HepG2 (cell line): Measurements from ENCODE around the gene TUT1. TPM values are rescaled to one million over a fixed set of nuclear protein-coding genes. Genes with fewer than 3 reads are reported as not detected.

Experiments
- ARHGAP35 ChIP-seq: sonication (generic); formaldehyde crosslinking; IDR thresholded peaks from 2 replicates; pipeline ENCODE4 v1.9.0; 2022; ENCODE audit warnings: mild to moderate bottlenecking, inconsistent platforms, moderate library complexity, missing genetic modification reagents, borderline replicate concordance
- CCAR2 ChIP-seq: fragments of 200-400 bp; formaldehyde crosslinking; optimal IDR thresholded peaks from 2 replicates; pipeline ENCODE3; 2018; ENCODE audit warnings: low read depth, mild to moderate bottlenecking, low read length, moderate library complexity
- ELF3 ChIP-seq: IDR thresholded peaks from 2 replicates; pipeline ENCODE4 v1.6.1; 2016; ENCODE audit warnings: missing genetic modification reagents, missing compliant biosample characterization
- HOXA5 ChIP-seq: sonication (generic); formaldehyde crosslinking; IDR thresholded peaks from 2 replicates; pipeline ENCODE4 v1.4.0; 2020; ENCODE audit warnings: missing genetic modification reagents
- JUN ChIP-seq: sonication (generic); formaldehyde crosslinking; IDR thresholded peaks from 2 replicates; pipeline ENCODE4 v1.4.0; 2020; ENCODE audit warnings: mild to moderate bottlenecking, missing genetic modification reagents
- KDM2A ChIP-seq: sonication (generic); formaldehyde crosslinking; IDR thresholded peaks from 2 replicates; pipeline ENCODE4 v1.4.0; 2020; ENCODE audit warnings: low read depth, missing genetic modification reagents, borderline replicate concordance
- MYC ChIP-seq: sonication (generic); formaldehyde crosslinking; IDR thresholded peaks from 2 replicates; pipeline ENCODE4 v1.9.0; 2021; ENCODE audit warnings: missing genetic modification reagents, borderline replicate concordance
- ONECUT2 ChIP-seq: sonication (generic); formaldehyde crosslinking; IDR thresholded peaks from 2 replicates; pipeline ENCODE4 v1.4.0; 2020; ENCODE audit warnings: missing genetic modification reagents
- POLR2G ChIP-seq: fragments of 200-400 bp; formaldehyde crosslinking; IDR thresholded peaks from 2 replicates; pipeline ENCODE4 v1.6.1; 2018; ENCODE audit warnings: mild to moderate bottlenecking, low read depth, low read length, moderate library complexity
- PPARG ChIP-seq: conservative IDR thresholded peaks from 2 replicates; pipeline ENCODE4 v1.6.1; 2016; ENCODE audit warnings: missing biosample characterization, missing genetic modification reagents
- SRF ChIP-seq: IDR thresholded peaks from 2 replicates; pipeline ENCODE4 v1.6.1; 2011; ENCODE audit warnings: mild to moderate bottlenecking, low read depth, low read length, moderate library complexity
- ZBTB14 ChIP-seq: sonication (generic); formaldehyde crosslinking; IDR thresholded peaks from 2 replicates; pipeline ENCODE4 v1.4.0; 2020; ENCODE audit warnings: missing genetic modification reagents
- ZBTB21 ChIP-seq: sonication (generic); formaldehyde crosslinking; IDR thresholded peaks from 2 replicates; pipeline ENCODE4 v1.4.0; 2020; ENCODE audit warnings: missing genetic modification reagents
- ZFX ChIP-seq: sonication (generic); formaldehyde crosslinking; IDR thresholded peaks from 2 replicates; pipeline ENCODE4 v1.4.0; 2020; ENCODE audit warnings: mild to moderate bottlenecking, low read depth, missing genetic modification reagents, moderate library complexity
- ZMYM4 ChIP-seq: sonication (generic); formaldehyde crosslinking; IDR thresholded peaks from 2 replicates; pipeline ENCODE4 v1.8.1; 2023; ENCODE audit warnings: mild to moderate bottlenecking, missing genetic modification reagents
- ZNF160 ChIP-seq: sonication (generic); formaldehyde crosslinking; IDR thresholded peaks from 2 replicates; pipeline ENCODE4 v1.8.0; 2022; ENCODE audit warnings: mild to moderate bottlenecking, inconsistent platforms, missing genetic modification reagents
- ZNF652 ChIP-seq: IDR thresholded peaks from 2 replicates; pipeline ENCODE4 v1.6.1; 2016; ENCODE audit warnings: low read depth, borderline replicate concordance
- ZNF772 ChIP-seq: sonication (generic); formaldehyde crosslinking; IDR thresholded peaks from 2 replicates; pipeline ENCODE4 v1.5.0; 2020; ENCODE audit warnings: mild to moderate bottlenecking, missing genetic modification reagents
- polyA plus RNA-seq, 8 experiments: library from polyadenylated mRNA; depleted of rRNA in 3 of 8; stranded (reverse) in 7 of 8; unstranded in 1 of 8; fragments of >200 nt; fragmentation: Illumina TruSeq in 4 of 8; extraction: Trizol in 4 of 8; gene quantifications; 2 replicates each; pipeline versions ENCODE4 v1.2.1 to v1.2.3, GENCODE V29; 2011 to 2016; ENCODE audit warnings: low read depth in 4 of 8, missing spikeins in 1 of 8, mixed read lengths in 1 of 8; ENCODE audit not compliant: insufficient read depth in 1 of 8
- total RNA-seq, 5 experiments: library from RNA; depleted of rRNA; stranded (reverse); fragments of >200 nt; fragmentation: Illumina TruSeq; extraction: Trizol; gene quantifications; 2 replicates each; pipeline ENCODE4 v1.2.3, GENCODE V29; 2016; ENCODE audit warnings: low read depth in 1 of 5
- TF ChIP-seq, protein P1 (sequence below): sonication (generic); formaldehyde crosslinking; IDR thresholded peaks from 2 replicates; pipeline ENCODE4 v1.5.1; 2020; ENCODE audit warnings: mild to moderate bottlenecking, missing genetic modification reagents, borderline replicate concordance
- TF ChIP-seq, protein P2 (sequence below): IDR thresholded peaks from 2 replicates; pipeline ENCODE4 v1.4.0; 2020; ENCODE audit warnings: mild to moderate bottlenecking, missing genetic modification reagents
- TF ChIP-seq, protein P3 (sequence below): sonication (generic); formaldehyde crosslinking; IDR thresholded peaks from 2 replicates; pipeline ENCODE4 v1.5.0; 2020; ENCODE audit warnings: mild to moderate bottlenecking, missing genetic modification reagents, borderline replicate concordance

TUT1 gene
- total and polyA plus RNA-seq, 2 of the 13 experiments (the other 11 are each of a cell fraction or from before 2014, with no cell fraction given) = 9.7 to 14.3 TPM

- TF ChIP-seq, protein P1, sequence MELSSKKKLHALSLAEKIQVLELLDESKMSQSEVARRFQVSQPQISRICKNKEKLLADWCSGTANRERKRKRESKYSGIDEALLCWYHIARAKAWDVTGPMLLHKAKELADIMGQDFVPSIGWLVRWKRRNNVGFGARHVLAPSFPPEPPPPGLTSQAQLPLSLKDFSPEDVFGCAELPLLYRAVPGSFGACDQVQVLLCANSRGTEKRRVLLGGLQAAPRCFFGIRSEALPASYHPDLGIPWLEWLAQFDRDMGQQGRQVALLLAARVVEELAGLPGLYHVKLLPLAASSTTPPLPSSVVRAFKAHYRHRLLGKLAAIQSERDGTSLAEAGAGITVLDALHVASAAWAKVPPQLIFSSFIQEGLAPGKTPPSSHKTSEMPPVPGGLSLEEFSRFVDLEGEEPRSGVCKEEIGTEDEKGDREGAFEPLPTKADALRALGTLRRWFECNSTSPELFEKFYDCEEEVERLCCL (CRISPR knock-in tag) = 0 out of 2 replicates have a peak, but pooled peaks have one; percentile 56
- TF ChIP-seq ONECUT2 (CRISPR knock-in tag) (no peak), SRF (no peak), HOXA5 (peak; percentile 28; the same call in 1 of the 2 replicates), POLR2G (peak; percentile 75), ZFX (CRISPR knock-in tag) (peak; percentile 90), ZNF772 (CRISPR knock-in tag) (0 out of 2 replicates have a peak, but pooled peaks have one; percentile 14), ZBTB21 (CRISPR knock-in tag) (no peak), KDM2A (CRISPR knock-in tag) (peak; percentile 96), PPARG (CRISPR knock-in tag) (0 out of 2 replicates have a peak, but pooled peaks have one; percentile 25), ZMYM4 (CRISPR knock-in tag) (peak; percentile 51; the same call in 1 of the 2 replicates), ZNF160 (CRISPR knock-in tag) (0 out of 2 replicates have a peak, but pooled peaks have one; percentile 54), MYC (CRISPR knock-in tag) (peak; percentile 66), ZNF652 (CRISPR knock-in tag) (peak; percentile 99), CCAR2 (no peak), JUN (CRISPR knock-in tag) (no peak), ZBTB14 (CRISPR knock-in tag) (0 out of 2 replicates have a peak, but pooled peaks have one; percentile 26), ELF3 (CRISPR knock-in tag) (peak; percentile 76; the same call in 1 of the 2 replicates), ARHGAP35 (CRISPR knock-in tag) (peak; percentile 28; the same call in 1 of the 2 replicates)
- TF ChIP-seq, protein P2, sequence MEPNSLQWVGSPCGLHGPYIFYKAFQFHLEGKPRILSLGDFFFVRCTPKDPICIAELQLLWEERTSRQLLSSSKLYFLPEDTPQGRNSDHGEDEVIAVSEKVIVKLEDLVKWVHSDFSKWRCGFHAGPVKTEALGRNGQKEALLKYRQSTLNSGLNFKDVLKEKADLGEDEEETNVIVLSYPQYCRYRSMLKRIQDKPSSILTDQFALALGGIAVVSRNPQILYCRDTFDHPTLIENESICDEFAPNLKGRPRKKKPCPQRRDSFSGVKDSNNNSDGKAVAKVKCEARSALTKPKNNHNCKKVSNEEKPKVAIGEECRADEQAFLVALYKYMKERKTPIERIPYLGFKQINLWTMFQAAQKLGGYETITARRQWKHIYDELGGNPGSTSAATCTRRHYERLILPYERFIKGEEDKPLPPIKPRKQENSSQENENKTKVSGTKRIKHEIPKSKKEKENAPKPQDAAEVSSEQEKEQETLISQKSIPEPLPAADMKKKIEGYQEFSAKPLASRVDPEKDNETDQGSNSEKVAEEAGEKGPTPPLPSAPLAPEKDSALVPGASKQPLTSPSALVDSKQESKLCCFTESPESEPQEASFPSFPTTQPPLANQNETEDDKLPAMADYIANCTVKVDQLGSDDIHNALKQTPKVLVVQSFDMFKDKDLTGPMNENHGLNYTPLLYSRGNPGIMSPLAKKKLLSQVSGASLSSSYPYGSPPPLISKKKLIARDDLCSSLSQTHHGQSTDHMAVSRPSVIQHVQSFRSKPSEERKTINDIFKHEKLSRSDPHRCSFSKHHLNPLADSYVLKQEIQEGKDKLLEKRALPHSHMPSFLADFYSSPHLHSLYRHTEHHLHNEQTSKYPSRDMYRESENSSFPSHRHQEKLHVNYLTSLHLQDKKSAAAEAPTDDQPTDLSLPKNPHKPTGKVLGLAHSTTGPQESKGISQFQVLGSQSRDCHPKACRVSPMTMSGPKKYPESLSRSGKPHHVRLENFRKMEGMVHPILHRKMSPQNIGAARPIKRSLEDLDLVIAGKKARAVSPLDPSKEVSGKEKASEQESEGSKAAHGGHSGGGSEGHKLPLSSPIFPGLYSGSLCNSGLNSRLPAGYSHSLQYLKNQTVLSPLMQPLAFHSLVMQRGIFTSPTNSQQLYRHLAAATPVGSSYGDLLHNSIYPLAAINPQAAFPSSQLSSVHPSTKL (CRISPR knock-in tag) = peak; percentile 15; the same call in 1 of the 2 replicates
- TF ChIP-seq, protein P3, sequence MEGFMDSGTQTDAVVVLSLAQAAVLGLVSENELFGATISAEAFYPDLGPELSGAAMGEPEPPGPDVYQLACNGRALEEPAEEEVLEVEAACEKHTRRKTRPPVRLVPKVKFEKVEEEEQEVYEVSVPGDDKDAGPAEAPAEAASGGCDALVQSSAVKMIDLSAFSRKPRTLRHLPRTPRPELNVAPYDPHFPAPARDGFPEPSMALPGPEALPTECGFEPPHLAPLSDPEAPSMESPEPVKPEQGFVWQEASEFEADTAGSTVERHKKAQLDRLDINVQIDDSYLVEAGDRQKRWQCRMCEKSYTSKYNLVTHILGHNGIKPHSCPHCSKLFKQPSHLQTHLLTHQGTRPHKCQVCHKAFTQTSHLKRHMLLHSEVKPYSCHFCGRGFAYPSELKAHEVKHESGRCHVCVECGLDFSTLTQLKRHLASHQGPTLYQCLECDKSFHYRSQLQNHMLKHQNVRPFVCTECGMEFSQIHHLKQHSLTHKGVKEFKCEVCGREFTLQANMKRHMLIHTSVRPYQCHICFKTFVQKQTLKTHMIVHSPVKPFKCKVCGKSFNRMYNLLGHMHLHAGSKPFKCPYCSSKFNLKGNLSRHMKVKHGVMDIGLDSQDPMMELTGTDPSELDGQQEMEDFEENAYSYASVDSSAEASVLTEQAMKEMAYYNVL (CRISPR knock-in tag) = peak; percentile 26; the same call in 1 of the 2 replicates
These were observed 10.2 kb upstream of the TUT1 start, which contains the start of gene MTA2 (continued) for GRCh38 chr11:62601372-62602140.
